Keratinocyte (primary cell): Measurements from ENCODE around the gene KIF16B. TPM values are rescaled to one million over a fixed set of nuclear protein-coding genes. Genes with fewer than 3 reads are reported as not detected.

Experiments
- DNase-seq: peaks from one replicate; pipeline ENCODE4 v3.0.0-alpha.2; 2011; ENCODE audit warnings: low read depth, missing footprints, low spot score
- FAIRE-seq: peaks from 2 replicates; lab custom pipeline; 2011; peaks lifted over from hg19 to GRCh38; lab: Jason Lieb, UNC
- H2AFZ ChIP-seq: 2 replicates; pipeline ENCODE4 v1.6.0; 2012; ENCODE audit warnings: low read length, control low read depth, inconsistent platforms; ENCODE audit not compliant: control insufficient read depth
- H3K27ac ChIP-seq: 2 replicates; pipeline ENCODE4 v1.5.1; 2011; ENCODE audit warnings: low read length; ENCODE audit not compliant: control insufficient read depth, insufficient read depth
- H3K27me3 ChIP-seq: 3 replicates; pipeline ENCODE4 v1.6.0; 2011; ENCODE audit warnings: low read length; ENCODE audit not compliant: control insufficient read depth, insufficient read depth; ENCODE audit errors: extremely low read depth
- H3K36me3 ChIP-seq, 2 experiments: 2 replicates in 1 of 2; 3 replicates in 1 of 2; pipeline ENCODE4 v1.5.1; 2011; ENCODE audit warnings: low read length in 2 of 2, mild to moderate bottlenecking in 1 of 2; ENCODE audit not compliant: control insufficient read depth in 2 of 2, insufficient read depth in 2 of 2; ENCODE audit errors: extremely low read depth in 1 of 2
- H3K4me1 ChIP-seq: 3 replicates; pipeline ENCODE4 v1.5.1; 2011; ENCODE audit warnings: low read length; ENCODE audit not compliant: control insufficient read depth, insufficient read depth; ENCODE audit errors: extremely low read depth
- H3K4me2 ChIP-seq: 3 replicates; pipeline ENCODE4 v1.6.0; 2011; ENCODE audit warnings: low read depth, low read length; ENCODE audit not compliant: control insufficient read depth, insufficient read depth; ENCODE audit errors: extremely low read depth
- H3K4me3 ChIP-seq, 3 experiments: fragments of 200-600 bp in 1 of 3; sonication (generic) in 1 of 3; 2 replicates in 2 of 3; 3 replicates in 1 of 3; pipeline ENCODE4 v1.5.1; 2011 to 2016; ENCODE audit warnings: low read length in 3 of 3, mild to moderate bottlenecking in 3 of 3, control low read depth in 2 of 3, inconsistent platforms in 1 of 3, low read depth in 1 of 3, mixed read lengths in 1 of 3, mixed run types in 1 of 3, moderate library complexity in 1 of 3; ENCODE audit not compliant: control insufficient read depth in 2 of 3, insufficient read depth in 2 of 3; ENCODE audit errors: extremely low read depth in 1 of 3
- H3K79me2 ChIP-seq: 2 replicates; pipeline ENCODE4 v1.6.0; 2012; ENCODE audit warnings: low read length; ENCODE audit not compliant: control insufficient read depth, insufficient read depth
- H3K9ac ChIP-seq: 3 replicates; pipeline ENCODE4 v1.6.0; 2011; ENCODE audit warnings: low read length; ENCODE audit not compliant: control insufficient read depth, insufficient read depth; ENCODE audit errors: extremely low read depth
- H3K9me1 ChIP-seq: 3 replicates; pipeline ENCODE4 v1.6.0; 2011; ENCODE audit warnings: low read length; ENCODE audit not compliant: control insufficient read depth, insufficient read depth; ENCODE audit errors: extremely low read depth
- H3K9me3 ChIP-seq: 2 replicates; pipeline ENCODE4 v1.5.1; 2012; ENCODE audit warnings: low read depth, low read length; ENCODE audit not compliant: control insufficient read depth
- H4K20me1 ChIP-seq: 3 replicates; pipeline ENCODE4 v1.6.0; 2011; ENCODE audit warnings: low read length; ENCODE audit not compliant: control insufficient read depth, insufficient read depth; ENCODE audit errors: extremely low read depth
- EZH2 ChIP-seq: IDR thresholded peaks from one replicate; pipeline ENCODE4 v1.6.1; 2012; ENCODE audit warnings: inconsistent platforms, mild to moderate bottlenecking, low read length, moderate library complexity
- dilution Hi-C: fragments of 300-500 bp; cut with MboI; formaldehyde crosslinking; loops from one replicate; pipeline ENCODE4 v1.7.0; 2020; ENCODE audit warnings: low sequenced_read_pairs; ENCODE audit not compliant: extremely low pct_ligation_motif_present
- polyA plus RNA-seq, 5 experiments: library from polyadenylated mRNA; depleted of rRNA in 3 of 5; stranded (reverse) in 3 of 5; stranded (forward) in 1 of 5; unstranded in 1 of 5; fragments of >200 nt; gene quantifications; 1 replicate in 1 of 5; 2 replicates in 3 of 5; 3 replicates in 1 of 5; pipeline versions ENCODE4 v1.2.1 to v1.2.3, GENCODE V29; 2011 to 2012; ENCODE audit warnings: missing spikeins in 2 of 5, low read depth in 1 of 5, low replicate concordance in 1 of 5
- TF ChIP-seq, protein P1 (sequence below), 3 experiments: IDR thresholded peaks in 1 of 3; conservative IDR thresholded peaks in 1 of 3; optimal IDR thresholded peaks in 1 of 3; 2 replicates in 2 of 3; 3 replicates in 1 of 3; pipeline versions ENCODE3 to v1.5.1; 2011; ENCODE audit warnings: low read length in 3 of 3, mild to moderate bottlenecking in 3 of 3, moderate library complexity in 2 of 3, control low read depth in 1 of 3, inconsistent platforms in 1 of 3; ENCODE audit not compliant: insufficient read depth in 2 of 3; ENCODE audit errors: extremely low read depth in 1 of 3

Gene KIF16B
- polyA plus RNA-seq, 1 donor (not counting 4 experiments of a cell fraction or from before 2014, with no cell fraction given) = 16.1 TPM

DNA sequence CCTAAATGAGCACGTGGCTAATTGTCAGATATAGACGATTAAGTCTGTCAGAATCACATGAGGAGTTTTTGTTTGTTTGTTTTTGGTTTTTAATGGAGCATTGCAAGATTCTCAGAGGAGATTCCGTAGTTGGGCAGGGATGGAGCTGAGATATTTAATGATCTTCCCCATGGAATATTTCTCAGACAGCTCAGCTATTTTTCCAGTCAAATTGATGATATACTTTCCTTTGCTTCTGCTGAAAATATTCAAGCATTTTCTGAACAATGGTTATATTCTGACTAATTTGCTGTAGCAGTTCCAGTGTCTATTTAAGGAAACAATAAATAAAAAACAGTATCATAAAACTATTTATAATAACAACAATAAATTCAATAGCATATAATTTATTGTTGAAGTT, 348.4 kb downstream of the KIF16B start:
- no peak overlapping the region for H3K9ac ChIP-seq
- no peaks in the 10 kb centered on the region for H3K4me1 ChIP-seq
- dilution Hi-C loops = no loop called here
- H2AFZ ChIP-seq = no peak overlapping the region
- TF ChIP-seq EZH2 = no peak
- TF ChIP-seq, protein P1, sequence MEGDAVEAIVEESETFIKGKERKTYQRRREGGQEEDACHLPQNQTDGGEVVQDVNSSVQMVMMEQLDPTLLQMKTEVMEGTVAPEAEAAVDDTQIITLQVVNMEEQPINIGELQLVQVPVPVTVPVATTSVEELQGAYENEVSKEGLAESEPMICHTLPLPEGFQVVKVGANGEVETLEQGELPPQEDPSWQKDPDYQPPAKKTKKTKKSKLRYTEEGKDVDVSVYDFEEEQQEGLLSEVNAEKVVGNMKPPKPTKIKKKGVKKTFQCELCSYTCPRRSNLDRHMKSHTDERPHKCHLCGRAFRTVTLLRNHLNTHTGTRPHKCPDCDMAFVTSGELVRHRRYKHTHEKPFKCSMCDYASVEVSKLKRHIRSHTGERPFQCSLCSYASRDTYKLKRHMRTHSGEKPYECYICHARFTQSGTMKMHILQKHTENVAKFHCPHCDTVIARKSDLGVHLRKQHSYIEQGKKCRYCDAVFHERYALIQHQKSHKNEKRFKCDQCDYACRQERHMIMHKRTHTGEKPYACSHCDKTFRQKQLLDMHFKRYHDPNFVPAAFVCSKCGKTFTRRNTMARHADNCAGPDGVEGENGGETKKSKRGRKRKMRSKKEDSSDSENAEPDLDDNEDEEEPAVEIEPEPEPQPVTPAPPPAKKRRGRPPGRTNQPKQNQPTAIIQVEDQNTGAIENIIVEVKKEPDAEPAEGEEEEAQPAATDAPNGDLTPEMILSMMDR (optimal IDR thresholded peaks at IDR 0.05 in 1 of 3, IDR thresholded peaks at IDR 0.05 in 1 of 3, conservative IDR thresholded peaks at IDR 0.05 in 1 of 3; ENCODE audit: extremely low read depth in 1 of 3, insufficient read depth in 2 of 3, low read length in 3 of 3) = no peak
- no peaks in the 10 kb centered on the region for H3K27me3 ChIP-seq
- no peaks in the 10 kb centered on the region for H3K36me3 ChIP-seq
- no peaks in the 10 kb centered on the region for H3K79me2 ChIP-seq
- no peaks in the 10 kb centered on the region for H3K9me3 ChIP-seq
- H3K4me2 ChIP-seq = no peak overlapping the region
- DNase-seq (no peak), FAIRE-seq (no peak)
- H3K9me1 ChIP-seq = no peaks in the 10 kb centered on the region
- no peaks in the 10 kb centered on the region for H4K20me1 ChIP-seq
- no peak overlapping the region for H3K27ac ChIP-seq
- no peak overlapping the region for H3K4me3 ChIP-seq

DNA sequence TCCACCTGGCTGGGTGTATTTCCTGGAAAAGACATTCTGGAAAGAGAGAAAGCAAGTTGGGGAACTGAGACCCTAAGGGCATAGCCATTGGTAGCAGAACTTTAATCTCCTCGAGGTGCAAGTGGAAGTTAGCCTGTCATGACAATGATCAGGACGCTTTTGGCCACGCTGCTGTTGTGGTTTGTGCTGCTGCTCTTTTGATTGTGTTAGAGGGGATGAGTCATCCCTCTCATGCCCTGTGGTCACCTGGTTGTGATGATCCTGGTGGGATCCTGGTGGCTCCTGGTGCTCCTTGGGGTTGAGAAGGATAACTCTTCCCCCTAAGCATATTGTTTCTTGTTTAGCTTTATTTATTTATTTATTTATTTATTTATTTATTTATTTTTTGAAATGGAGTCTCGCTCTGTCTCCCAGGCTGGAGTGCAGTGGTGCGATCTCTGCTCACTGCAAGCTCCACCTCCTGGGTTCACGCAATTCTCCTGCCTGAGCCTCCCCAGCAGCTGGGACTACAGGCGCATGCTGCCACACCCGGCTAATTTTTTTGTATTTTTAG, 350.3 kb downstream of the KIF16B start:
- H3K4me2 ChIP-seq = no peak overlapping the region
- no peaks in the 10 kb centered on the region for H3K79me2 ChIP-seq
- no peak for DNase-seq
- no peaks in the 10 kb centered on the region for H3K36me3 ChIP-seq
- H3K27me3 ChIP-seq = no peaks in the 10 kb centered on the region
- H3K9me3 ChIP-seq = no peaks in the 10 kb centered on the region
- FAIRE-seq = no peak
- H2AFZ ChIP-seq = no peak overlapping the region
- H3K9me1 ChIP-seq = no peaks in the 10 kb centered on the region
- no peaks in the 10 kb centered on the region for H3K4me1 ChIP-seq
- H3K4me3 ChIP-seq = no peak overlapping the region
- H4K20me1 ChIP-seq = no peaks in the 10 kb centered on the region
- TF ChIP-seq EZH2 = no peak
- TF ChIP-seq, protein P1 (optimal IDR thresholded peaks at IDR 0.05 in 1 of 3, IDR thresholded peaks at IDR 0.05 in 1 of 3, conservative IDR thresholded peaks at IDR 0.05 in 1 of 3; ENCODE audit: extremely low read depth in 1 of 3, insufficient read depth in 2 of 3, low read length in 3 of 3) = no peak
- dilution Hi-C loops = no loop called here
- H3K9ac ChIP-seq = no peak overlapping the region
- no peak overlapping the region for H3K27ac ChIP-seq

Other genes starting within 250 kb of the KIF16B start
- gene SNRPB2, start 156.6 kb upstream of the KIF16B start, polyA plus RNA-seq = 34.4 to 75.8 TPM (median 52.7 TPM) in 3 replicates
- gene OTOR, start 174.9 kb upstream of the KIF16B start, polyA plus RNA-seq = not detected in 3 replicates